CD4-positive, alpha-beta memory T cell (primary cell): Measurements from ENCODE around the gene USP16. TPM values are rescaled to one million over a fixed set of nuclear protein-coding genes. Genes with fewer than 3 reads are reported as not detected.
"Not testable (repeated sequence)": the region's sequence is repeated elsewhere in the genome, so short reads cannot be mapped to it uniquely, and the experiment has no call there.

Experiments used
- CTCF ChIA-PET: fragments of 350-600 bp; sonication (Branson Sonifier 250); formaldehyde crosslinking; loops from one replicate; lab custom pipeline; 2021; ENCODE audit warnings: inconsistent platforms; ENCODE audit not compliant: partially characterized antibody; lab: Charles Lee
- POLR2A ChIA-PET: fragments of 350-600 bp; sonication (Branson Sonifier 250); formaldehyde crosslinking; loops from one replicate; lab custom pipeline; 2021; ENCODE audit not compliant: partially characterized antibody; lab: Charles Lee
- DNase-seq, 5 donors: peaks; one replicate each; pipeline versions ENCODE4 v3.0.0 to v3.0.0-alpha.2; 2020 to 2022; ENCODE audit warnings: mixed read lengths in 1 of 5
- H3K27ac ChIP-seq: one replicate; pipeline ENCODE4 v1.7.0; 2013; ENCODE audit warnings: low read depth, low read length
- H3K27me3 ChIP-seq: 2 replicates; pipeline ENCODE4 v1.7.0; 2013; ENCODE audit warnings: mild to moderate bottlenecking, low read length, moderate library complexity; ENCODE audit not compliant: insufficient read depth
- H3K36me3 ChIP-seq: 2 replicates; pipeline ENCODE4 v1.7.0; 2013; ENCODE audit warnings: mild to moderate bottlenecking, low read length, moderate library complexity; ENCODE audit not compliant: insufficient read depth
- H3K4me1 ChIP-seq: 2 replicates; pipeline ENCODE4 v1.7.0; 2013; ENCODE audit warnings: mild to moderate bottlenecking, low read length, moderate library complexity; ENCODE audit not compliant: insufficient read depth
- H3K4me3 ChIP-seq, 2 donors: one replicate each; pipeline ENCODE4 v1.7.0; 2013; ENCODE audit warnings: low read length in 2 of 2, mild to moderate bottlenecking in 1 of 2
- H3K9me3 ChIP-seq, 2 donors: one replicate each; pipeline ENCODE4 v1.7.0; 2013; ENCODE audit warnings: low read length in 2 of 2, control low read depth in 1 of 2; ENCODE audit not compliant: control insufficient read depth in 1 of 2
- H3K27ac Mint-ChIP-seq, 7 donors: one replicate each; pipeline ENCODE4 v1.8.0; 2020 to 2021; ENCODE audit warnings: mixed read lengths in 7 of 7, mild to moderate bottlenecking in 6 of 7, inconsistent platforms in 3 of 7, moderate library complexity in 3 of 7
- H3K27me3 Mint-ChIP-seq, 2 donors: one replicate each; pipeline ENCODE4 v1.8.0; 2020 to 2021; ENCODE audit warnings: mixed read lengths in 2 of 2
- H3K36me3 Mint-ChIP-seq, 2 donors: one replicate each; pipeline ENCODE4 v1.8.0; 2020 to 2021; ENCODE audit warnings: mixed read lengths in 2 of 2, inconsistent platforms in 1 of 2, mild to moderate bottlenecking in 1 of 2
- H3K4me1 Mint-ChIP-seq, 4 donors: one replicate each; pipeline ENCODE4 v1.8.0; 2020 to 2021; ENCODE audit warnings: mixed read lengths in 4 of 4, mild to moderate bottlenecking in 1 of 4
- H3K4me3 Mint-ChIP-seq, 8 donors: one replicate each; pipeline ENCODE4 v1.8.0; 2020 to 2021; ENCODE audit warnings: mixed read lengths in 8 of 8, mild to moderate bottlenecking in 7 of 8, moderate library complexity in 6 of 8, inconsistent platforms in 3 of 8
- H3K9me3 Mint-ChIP-seq, 8 donors: one replicate each; pipeline ENCODE4 v1.8.0; 2020 to 2021; ENCODE audit warnings: mixed read lengths in 8 of 8, mild to moderate bottlenecking in 5 of 8, inconsistent platforms in 3 of 8, moderate library complexity in 1 of 8
- intact Hi-C: fragments of 100-400 bp; cut with micrococcal nuclease; formaldehyde crosslinking; loops from one replicate; pipeline ENCODE4 v1.15.1; 2023
- polyA plus RNA-seq, 2 donors: library from polyadenylated mRNA; unstranded; fragments of 300-500 nt; fragmentation: Illumina TruSeq; gene quantifications; one replicate each; pipeline ENCODE4 v1.2.3, GENCODE V29; 2021
- total RNA-seq, 2 experiments: library from RNA; stranded (reverse); gene quantifications; one replicate each; pipeline ENCODE4 v1.2.3, GENCODE V29; 2021

USP16 gene
- total and polyA plus RNA-seq, 4 experiments from 2014 or later = 19.6 to 57.2 (median 46.6) TPM

DNA sequence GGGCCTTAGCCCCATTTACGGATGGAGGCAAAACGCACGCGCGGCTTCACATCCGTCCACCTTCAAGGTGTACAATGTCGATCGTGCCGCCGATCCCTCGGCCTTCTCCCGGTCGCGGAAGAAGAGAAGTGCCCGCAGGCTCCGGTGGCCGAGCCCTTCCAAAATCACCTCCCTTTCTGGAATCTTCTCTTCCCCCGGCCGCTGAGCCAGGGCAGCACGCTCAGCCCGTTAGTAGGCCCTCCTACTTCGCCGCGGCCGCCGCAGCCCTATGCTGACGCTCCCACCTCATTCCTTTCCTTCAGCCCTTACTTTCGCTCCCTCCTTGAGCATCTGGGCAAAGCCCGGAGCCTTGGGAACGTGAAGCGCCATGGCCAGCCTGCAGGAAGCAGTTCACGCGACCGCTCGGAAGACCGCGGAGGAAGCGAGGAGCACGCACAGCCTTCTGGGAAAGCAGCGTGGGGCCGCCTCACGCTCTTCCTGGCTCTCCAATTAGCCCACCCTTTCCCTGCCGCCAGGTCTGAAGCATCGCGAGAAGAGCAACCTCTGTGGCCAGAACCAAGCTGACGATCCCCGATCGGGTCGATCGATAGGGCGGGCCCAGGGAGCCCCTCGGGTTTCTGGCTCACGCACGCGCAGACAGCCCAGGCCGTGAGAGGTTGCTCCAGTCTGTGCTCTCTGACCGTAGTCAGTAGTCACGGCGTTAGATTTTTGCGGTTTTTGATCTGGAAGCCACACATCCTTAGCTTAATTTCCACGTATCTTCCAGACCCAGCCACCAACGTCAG is 48.9 kb downstream of the USP16 start, which contains the start of gene CCT8:
Gene CCT8 (minus strand): TSS at position 427 of the 785 bp plus-strand sequence. CDS start 58 bp downstream, at position 369.
- ChIA-PET CTCF (interaction anchor here (1.3 to 2.4 kb wide), 3 partner anchors 11 to 298 kb away, joined by 3 to 8 read pairs (median 5); no protein-coding TSS in a partner anchor), POLR2A (interaction anchor here (0.7 to 6.8 kb wide), 17 partner anchors 9 to 375 kb away, joined by 3 to 70 read pairs (median 4); partner anchors contain the start of genes BACH1, LTN1, RWDD2B and USP16)
- Histone ChIP-seq H3K9me3 (no peaks in the 10 kb centered on the region), H3K4me1 (peaks cover 38% of the 10 kb centered on the region), H3K27ac (peak within 1 kb of the TSS; percentile 88), H3K27me3 (no peaks in the 10 kb centered on the region), H3K36me3 (peaks cover 7% of the 10 kb centered on the region), H3K4me3 (peak within 1 kb of the TSS; percentile 63 to 97)
- no peaks in the 10 kb centered on the region for H3K27me3 Mint-ChIP-seq
- peaks cover 24 to 63% (median 44%) of the 10 kb centered on the region in 4 donors for H3K4me1 Mint-ChIP-seq
- peaks cover 3 to 32% of the 10 kb centered on the region in 2 donors for H3K36me3 Mint-ChIP-seq
- peaks cover 0 to 3% (median 0%) of the 10 kb centered on the region in 8 donors for H3K9me3 Mint-ChIP-seq
- peak within 1 kb of the TSS; percentile 99 to 100 (median 100) for H3K4me3 Mint-ChIP-seq
- peak; percentile 97 to 100 (median 99) for DNase-seq
- intact Hi-C loops = loop anchor here (1.0 to 2.0 kb wide), 7 partner anchors 17 to 226 kb away; partner anchors contain the start of genes LTN1 and USP16
- H3K27ac Mint-ChIP-seq = peak within 1 kb of the TSS; percentile 96 to 100 (median 99)

DNA sequence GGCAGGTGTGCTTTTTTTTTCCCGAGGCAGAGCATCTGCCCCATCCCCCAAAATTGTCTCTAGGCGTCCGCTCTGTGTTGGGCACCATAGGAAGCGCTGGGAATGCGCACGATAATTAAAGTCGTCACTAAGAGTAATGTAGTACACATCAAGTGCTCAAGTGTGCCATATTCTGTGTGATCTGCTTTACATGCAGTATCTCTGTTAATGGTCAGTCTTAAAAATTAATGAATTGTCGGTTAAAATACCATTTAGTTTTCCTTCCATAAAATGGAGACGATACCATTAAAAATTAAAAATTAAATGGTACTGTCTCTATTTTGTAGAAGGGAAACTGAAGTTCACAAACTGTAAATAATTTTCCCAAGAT is 49.5 kb downstream of the USP16 start:
- H3K27me3 Mint-ChIP-seq = no peaks in the 10 kb centered on the region
- H3K9me3 Mint-ChIP-seq = peaks cover 0 to 3% (median 0%) of the 10 kb centered on the region in 8 donors
- Histone ChIP-seq H3K9me3 (no peaks in the 10 kb centered on the region), H3K4me3 (peak overlapping the region; percentile 63 to 97), H3K27me3 (no peaks in the 10 kb centered on the region), H3K4me1 (peaks cover 43% of the 10 kb centered on the region), H3K36me3 (peaks cover 3% of the 10 kb centered on the region), H3K27ac (peak overlapping the region; percentile 88)
- peaks cover 29 to 69% (median 49%) of the 10 kb centered on the region in 4 donors for H3K4me1 Mint-ChIP-seq
- POLR2A ChIA-PET = interaction anchor here (0.7 to 6.8 kb wide), 14 partner anchors 8 to 375 kb away, joined by 3 to 70 read pairs (median 4); partner anchors contain the start of genes BACH1, LTN1, RWDD2B and USP16
- DNase-seq = no peak
- H3K4me3 Mint-ChIP-seq = peak overlapping the region; percentile 99 to 100 (median 100)
- peaks cover 3 to 26% of the 10 kb centered on the region in 2 donors for H3K36me3 Mint-ChIP-seq
- CTCF ChIA-PET = interaction anchor here (1.6 to 2.4 kb wide), 2 partner anchors 71 to 298 kb away, joined by 5 to 8 read pairs; no protein-coding TSS in a partner anchor
- peak overlapping the region; percentile 96 to 100 (median 99) for H3K27ac Mint-ChIP-seq
- intact Hi-C loops = no loop called here

DNA sequence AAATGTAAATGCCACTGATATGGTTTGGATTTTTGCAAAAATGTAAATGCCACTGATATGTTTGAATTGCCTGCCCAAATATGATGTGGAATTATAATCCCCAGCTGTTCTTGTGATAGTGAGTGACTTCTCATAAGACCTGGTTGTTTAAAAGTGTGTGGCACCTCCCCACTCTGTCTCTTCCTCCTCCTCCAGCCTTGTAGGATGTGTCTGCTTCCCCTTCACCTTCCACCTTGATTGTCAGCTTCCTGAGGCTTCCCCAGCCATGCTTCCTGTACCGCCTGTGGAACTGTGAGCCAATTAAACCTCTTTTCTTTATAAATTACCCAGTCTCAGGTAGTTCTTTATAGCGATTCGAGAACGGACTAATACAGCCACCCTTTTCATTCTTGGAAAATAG is 50.3 kb downstream of the USP16 start:
- Histone ChIP-seq H3K9me3 (no peaks in the 10 kb centered on the region), H3K4me3 (no peak overlapping the region), H3K36me3 (no peaks in the 10 kb centered on the region), H3K27me3 (no peaks in the 10 kb centered on the region), H3K27ac (no peak overlapping the region), H3K4me1 (peaks cover 51% of the 10 kb centered on the region)
- ChIA-PET CTCF (interaction anchor here (0.9 to 2.4 kb wide), 4 partner anchors 14 to 297 kb away, joined by 3 to 8 read pairs (median 4); no protein-coding TSS in a partner anchor), POLR2A (interaction anchor here (0.6 to 6.8 kb wide), 7 partner anchors 12 to 374 kb away, joined by 7 to 70 read pairs (median 27); partner anchors contain the start of genes BACH1, LTN1, RWDD2B and USP16)
- peaks cover 3 to 21% of the 10 kb centered on the region in 2 donors for H3K36me3 Mint-ChIP-seq
- DNase-seq = no peak
- peaks cover 33 to 73% (median 53%) of the 10 kb centered on the region in 4 donors for H3K4me1 Mint-ChIP-seq
- H3K4me3 Mint-ChIP-seq = peak overlapping the region in 7 of 8 donors; percentile 9 to 75 (median 59)
- intact Hi-C loops = loop anchor here (5.0 kb wide), 1 partner anchor 373 kb away; no protein-coding TSS in a partner anchor
- H3K27me3 Mint-ChIP-seq = no peaks in the 10 kb centered on the region
- peak overlapping the region in 6 of 7 donors; percentile 47 to 90 (median 72) for H3K27ac Mint-ChIP-seq
- H3K9me3 Mint-ChIP-seq = peaks cover 0 to 3% (median 0%) of the 10 kb centered on the region in 8 donors

DNA sequence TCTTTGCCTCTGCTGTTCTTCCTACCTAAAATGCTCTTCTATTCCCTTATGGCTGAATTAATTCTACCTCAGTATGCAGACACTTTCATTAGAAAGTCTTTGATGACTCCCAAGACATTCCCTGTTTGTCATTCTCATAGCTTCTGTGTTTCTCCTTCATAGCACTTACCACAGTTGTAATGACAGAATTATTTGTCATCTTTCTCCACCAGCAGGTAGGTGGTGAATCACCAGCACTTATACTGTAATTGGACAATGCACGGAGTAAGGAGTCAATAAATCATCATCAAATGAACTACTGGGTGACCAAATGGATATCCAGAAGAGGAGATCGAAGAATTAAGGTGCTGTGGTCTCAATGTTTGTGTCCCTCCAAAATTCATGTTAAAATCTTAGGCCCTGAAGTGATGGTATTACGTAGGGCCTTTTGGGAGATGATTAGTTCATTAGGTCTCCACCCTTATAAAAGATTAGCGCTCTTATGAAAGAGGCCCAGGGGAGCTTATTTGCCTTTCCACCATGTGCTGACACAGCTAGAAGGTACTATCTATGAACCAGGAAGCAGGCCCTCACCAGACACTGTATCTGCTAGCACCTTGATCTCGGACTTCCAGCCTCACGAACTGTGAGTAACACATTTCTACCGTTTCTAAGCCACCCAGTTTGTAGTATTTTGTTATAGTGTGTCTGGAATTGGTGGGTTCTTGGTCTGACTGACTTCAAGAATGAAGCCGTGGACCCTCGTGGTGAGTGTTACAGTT is 51.4 kb downstream of the USP16 start:
- Mint-ChIP-seq H3K27me3 (no peaks in the 10 kb centered on the region), H3K36me3 (peaks cover 3 to 17% of the 10 kb centered on the region in 2 donors), H3K4me1 (peaks cover 38 to 81% (median 58%) of the 10 kb centered on the region in 4 donors), H3K27ac (peak overlapping the region in 6 of 7 donors; percentile 53 to 90 (median 82)), H3K4me3 (peak overlapping the region in 4 of 8 donors; percentile 30 to 82 (median 56)), H3K9me3 (peaks cover 0 to 3% (median 0%) of the 10 kb centered on the region in 8 donors)
- Histone ChIP-seq H3K27me3 (no peaks in the 10 kb centered on the region), H3K27ac (no peak overlapping the region), H3K4me1 (peaks cover 53% of the 10 kb centered on the region), H3K36me3 (no peaks in the 10 kb centered on the region), H3K9me3 (no peaks in the 10 kb centered on the region), H3K4me3 (no peak overlapping the region)
- intact Hi-C loops = loop anchor here (5.0 kb wide), 1 partner anchor 371 kb away; no protein-coding TSS in a partner anchor
- ChIA-PET CTCF (interaction anchor here (0.7 to 2.4 kb wide), 9 partner anchors 13 to 330 kb away, joined by 3 to 8 read pairs (median 3); partner anchors contain the start of gene USP16), POLR2A (interaction anchor here (0.5 to 5.3 kb wide), 7 partner anchors 52 to 224 kb away, joined by 3 to 42 read pairs (median 27); partner anchors contain the start of genes BACH1, LTN1 and USP16)
- no peak for DNase-seq

DNA sequence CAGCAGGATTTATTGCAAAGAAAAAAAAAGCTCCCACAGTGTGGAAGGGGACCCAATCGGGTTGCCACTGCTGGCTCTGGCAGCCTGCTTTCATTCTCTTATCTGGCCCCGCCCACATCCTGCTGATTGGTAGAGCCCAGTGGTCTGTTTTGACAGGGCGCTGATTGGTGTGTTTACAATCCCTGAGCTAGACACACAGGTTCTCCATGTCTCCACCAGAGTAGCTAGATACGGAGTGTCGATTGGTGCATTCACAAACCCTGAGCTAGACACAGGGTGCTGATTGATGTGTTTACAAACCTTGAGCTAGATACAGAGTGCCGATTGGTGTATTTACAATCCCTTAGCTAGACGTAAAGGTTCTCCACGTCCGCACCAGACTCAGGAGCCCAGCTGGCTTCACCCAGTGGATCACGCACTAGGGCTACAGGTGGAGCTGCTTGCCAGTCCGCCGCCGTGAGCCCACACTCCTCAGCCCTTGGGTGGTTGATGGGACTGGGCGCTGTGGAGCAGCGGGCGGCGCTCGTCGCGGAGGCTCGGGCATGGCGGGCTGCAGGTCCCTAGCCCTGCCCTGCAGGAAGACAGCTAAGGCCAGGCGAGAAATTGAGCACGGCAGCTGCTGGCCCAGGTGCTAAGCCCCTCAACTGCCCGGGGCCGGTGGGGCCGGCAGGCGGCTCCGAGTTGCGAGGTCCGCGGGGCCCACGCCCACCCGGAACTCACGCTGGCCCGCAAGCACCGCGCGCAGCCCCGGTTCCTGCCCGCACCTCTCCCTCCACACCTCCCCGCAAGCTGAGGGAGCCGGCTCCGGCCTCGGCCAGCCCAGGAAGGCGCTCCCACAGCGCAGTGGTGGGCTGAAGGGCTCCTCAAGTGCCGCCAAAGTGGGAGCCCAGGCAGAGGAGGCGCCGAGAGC is 52.5 kb downstream of the USP16 start:
- H3K4me1 ChIP-seq = peaks cover 53% of the 10 kb centered on the region
- POLR2A ChIA-PET = interaction anchor here (0.8 to 5.3 kb wide), 8 partner anchors 11 to 372 kb away, joined by 3 to 42 read pairs (median 10); partner anchors contain the start of genes BACH1, LTN1 and USP16
- intact Hi-C loops = loop anchor here (5.0 kb wide), 1 partner anchor 370 kb away; no protein-coding TSS in a partner anchor
- not testable (repeated sequence) for H3K9me3 ChIP-seq, H3K27me3 Mint-ChIP-seq, H3K9me3 Mint-ChIP-seq, H3K27me3 ChIP-seq, H3K36me3 ChIP-seq
- H3K27ac Mint-ChIP-seq = peak overlapping the region; percentile 86 to 95 (median 91)
- peaks cover 3 to 13% of the 10 kb centered on the region in 2 donors for H3K36me3 Mint-ChIP-seq
- peaks cover 32 to 76% (median 56%) of the 10 kb centered on the region in 4 donors for H3K4me1 Mint-ChIP-seq
- H3K4me3 ChIP-seq = peak overlapping the region in 1 of 2 donors; percentile 35
- peak overlapping the region; percentile 87 to 92 (median 88) for H3K4me3 Mint-ChIP-seq
- CTCF ChIA-PET = interaction anchor here (0.7 to 1.7 kb wide), 9 partner anchors 10 to 332 kb away, joined by 3 to 5 read pairs (median 3); partner anchors contain the start of gene USP16
- H3K27ac ChIP-seq = peak overlapping the region; percentile 58
- peak; percentile 59 to 92 (median 80) for DNase-seq
